Tibial nerve (tissue), 4 donors: Measurements from ENCODE around the gene SPC25. TPM values are rescaled to one million over a fixed set of nuclear protein-coding genes. Genes with fewer than 3 reads are reported as not detected.
A peak's percentile ranks its signal among the peaks of the same experiment; 100 is the strongest.

ENCODE experiments used
- DNase-seq, 2 donors: peaks; one replicate each; pipeline ENCODE4 v3.0.0-alpha.2; 2019; ENCODE audit warnings: low spot score in 2 of 2
- H3K27ac ChIP-seq, 4 donors: fragments of 200-600 bp; sonication (generic) in 3 of 4; one replicate each; pipeline ENCODE4 v1.5.1; 2017 to 2019; ENCODE audit warnings: mild to moderate bottlenecking in 1 of 4
- H3K27me3 ChIP-seq, 2 donors: fragments of 200-600 bp; sonication (generic) in 1 of 2; one replicate each; pipeline versions ENCODE4 v1.5.1 to v1.6.0; 2017 to 2019
- H3K36me3 ChIP-seq, 3 donors: fragments of 200-600 bp; sonication (generic); one replicate each; pipeline ENCODE4 v1.5.1; 2018 to 2019
- H3K4me1 ChIP-seq, 4 donors: fragments of 200-600 bp; sonication (generic) in 3 of 4; one replicate each; pipeline ENCODE4 v1.5.1; 2017 to 2019
- H3K4me3 ChIP-seq, 4 donors: fragments of 200-600 bp; sonication (generic) in 3 of 4; one replicate each; pipeline ENCODE4 v1.5.1; 2017 to 2019; ENCODE audit warnings: mild to moderate bottlenecking in 1 of 4, moderate library complexity in 1 of 4
- H3K9me3 ChIP-seq, 4 donors: fragments of 200-600 bp; sonication (generic) in 3 of 4; one replicate each; pipeline ENCODE4 v1.5.1; 2017 to 2019
- EP300 ChIP-seq, 2 donors: sonication (generic); formaldehyde crosslinking; IDR thresholded peaks; one replicate each; pipeline ENCODE4 v1.6.1; 2017; ENCODE audit warnings: antibody characterized with exemption in 2 of 2, mild to moderate bottlenecking in 1 of 2
- POLR2A ChIP-seq, 2 donors: fragments of 450-650 bp; IDR thresholded peaks; one replicate each; pipeline ENCODE4 v1.6.1; 2017; ENCODE audit warnings: antibody characterized with exemption in 2 of 2, mild to moderate bottlenecking in 2 of 2, moderate library complexity in 2 of 2
- WGBS, 2 donors: methylation state at CpG; one replicate each; pipeline ENCODE4 v1.1.5; 2018; 5-methylcytosine and 5-hydroxymethylcytosine counted together
- total RNA-seq, 4 donors: library from RNA; depleted of rRNA; stranded (reverse); fragments of >200 nt; gene quantifications; one replicate each; pipeline ENCODE4 v1.1.0, GENCODE V29; 2016
- TF ChIP-seq, protein P1 (sequence below), 5 experiments: fragments of 200-600 bp in 3 of 5; fragments of 450-650 bp in 2 of 5; sonication (generic) in 3 of 5; IDR thresholded peaks; one replicate each; pipeline ENCODE4 v1.5.1; 2016 to 2019; ENCODE audit warnings: antibody characterized with exemption in 5 of 5, mild to moderate bottlenecking in 3 of 5, moderate library complexity in 2 of 5

The SPC25 gene, protein sequence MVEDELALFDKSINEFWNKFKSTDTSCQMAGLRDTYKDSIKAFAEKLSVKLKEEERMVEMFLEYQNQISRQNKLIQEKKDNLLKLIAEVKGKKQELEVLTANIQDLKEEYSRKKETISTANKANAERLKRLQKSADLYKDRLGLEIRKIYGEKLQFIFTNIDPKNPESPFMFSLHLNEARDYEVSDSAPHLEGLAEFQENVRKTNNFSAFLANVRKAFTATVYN
- total RNA-seq: not detected

DNA sequence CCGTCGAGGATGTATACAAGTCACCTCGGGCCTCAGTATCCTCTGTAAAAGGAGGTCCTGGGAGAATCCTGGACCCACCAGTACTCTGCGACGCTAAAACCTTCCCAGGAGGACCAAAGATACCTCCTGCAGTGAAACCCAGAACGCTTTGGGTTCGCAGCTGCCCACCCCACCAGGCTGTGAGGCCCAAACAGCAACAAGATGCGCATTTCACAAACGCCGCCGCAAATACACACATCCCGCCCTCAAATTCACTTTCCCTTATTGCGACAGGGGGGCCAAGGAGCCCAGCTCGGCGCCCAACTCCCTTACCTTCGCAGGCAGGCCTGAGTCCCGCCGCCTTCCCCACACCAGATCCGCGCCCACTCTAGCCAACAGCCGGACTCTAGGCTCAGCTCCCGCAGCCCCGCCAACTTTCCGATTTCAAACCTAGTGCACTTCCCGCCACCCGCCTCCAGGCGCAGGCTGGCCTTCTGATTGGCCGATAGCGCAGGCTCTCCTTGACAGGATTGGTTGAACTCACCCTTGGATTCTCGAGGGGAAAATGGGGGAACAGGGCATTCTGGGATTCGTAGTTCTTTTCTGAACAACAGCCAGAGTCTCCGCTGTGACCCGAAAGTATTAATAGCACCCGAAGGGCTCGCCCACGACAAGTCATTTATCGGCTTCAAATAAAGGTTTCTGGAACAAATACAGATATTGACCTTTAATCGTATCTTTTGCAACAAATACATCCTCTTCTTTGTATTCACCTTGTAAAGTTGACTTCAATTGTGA is at the start of gene SPC25:
Gene SPC25 (minus strand): TSS at position 425 of the 777 bp plus-strand sequence. CDS start 911 bp downstream, outside the sequence.
- TF ChIP-seq POLR2A (IDR thresholded peaks at IDR 0.05) (no peak), EP300 (IDR thresholded peaks at IDR 0.05) (peak in 1 of 2 donors; percentile 85)
- TF ChIP-seq, protein P1, sequence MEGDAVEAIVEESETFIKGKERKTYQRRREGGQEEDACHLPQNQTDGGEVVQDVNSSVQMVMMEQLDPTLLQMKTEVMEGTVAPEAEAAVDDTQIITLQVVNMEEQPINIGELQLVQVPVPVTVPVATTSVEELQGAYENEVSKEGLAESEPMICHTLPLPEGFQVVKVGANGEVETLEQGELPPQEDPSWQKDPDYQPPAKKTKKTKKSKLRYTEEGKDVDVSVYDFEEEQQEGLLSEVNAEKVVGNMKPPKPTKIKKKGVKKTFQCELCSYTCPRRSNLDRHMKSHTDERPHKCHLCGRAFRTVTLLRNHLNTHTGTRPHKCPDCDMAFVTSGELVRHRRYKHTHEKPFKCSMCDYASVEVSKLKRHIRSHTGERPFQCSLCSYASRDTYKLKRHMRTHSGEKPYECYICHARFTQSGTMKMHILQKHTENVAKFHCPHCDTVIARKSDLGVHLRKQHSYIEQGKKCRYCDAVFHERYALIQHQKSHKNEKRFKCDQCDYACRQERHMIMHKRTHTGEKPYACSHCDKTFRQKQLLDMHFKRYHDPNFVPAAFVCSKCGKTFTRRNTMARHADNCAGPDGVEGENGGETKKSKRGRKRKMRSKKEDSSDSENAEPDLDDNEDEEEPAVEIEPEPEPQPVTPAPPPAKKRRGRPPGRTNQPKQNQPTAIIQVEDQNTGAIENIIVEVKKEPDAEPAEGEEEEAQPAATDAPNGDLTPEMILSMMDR (IDR thresholded peaks at IDR 0.05): peak in 3 of 5 experiments; percentile 12 to 39 (median 30)
- DNase-seq: peak; percentile 69 to 79
- Histone ChIP-seq H3K9me3 (no peaks in the 10 kb centered on the region), H3K36me3 (no peaks in the 10 kb centered on the region), H3K4me3 (peak within 1 kb of the TSS; percentile 22 to 62 (median 46)), H3K4me1 (peaks cover 0 to 12% (median 3%) of the 10 kb centered on the region in 4 donors), H3K27me3 (no peaks in the 10 kb centered on the region), H3K27ac (no peak within 1 kb of the TSS)
- 1% methylated on average over 38 of the region's 38 CpGs for WGBS, 2 donors

DNA sequence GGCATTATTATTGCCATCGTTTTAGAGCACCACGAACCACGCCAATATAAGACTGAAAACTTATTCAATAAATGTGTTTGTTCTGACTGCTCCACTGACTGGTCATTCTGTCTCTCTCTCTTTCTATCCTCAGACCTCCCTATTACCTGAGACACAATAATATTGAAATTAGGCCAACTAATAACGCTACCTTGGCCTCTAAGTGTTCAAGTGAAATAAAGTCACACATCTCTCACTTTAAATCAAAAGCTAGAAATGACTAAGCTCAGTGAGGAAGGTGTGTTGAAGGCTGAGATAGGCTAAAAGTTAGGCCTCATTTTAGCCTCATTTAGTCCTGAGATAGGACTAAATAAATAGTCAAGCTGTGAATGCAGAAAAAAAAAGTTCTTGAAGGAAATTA is 49.7 kb upstream of the SPC25 start:
- no peak overlapping the region for H3K4me3 ChIP-seq
- 89 to 91% methylated on average over 4 of the region's 4 CpGs for WGBS, 2 donors
- no peak for DNase-seq
- H3K9me3 ChIP-seq: no peaks in the 10 kb centered on the region
- H3K36me3 ChIP-seq: no peaks in the 10 kb centered on the region
- H3K27ac ChIP-seq: no peak overlapping the region
- H3K4me1 ChIP-seq: no peaks in the 10 kb centered on the region
- TF ChIP-seq, protein P1 (IDR thresholded peaks at IDR 0.05): no peak
- no peak for TF ChIP-seq POLR2A (IDR thresholded peaks at IDR 0.05)
- TF ChIP-seq EP300 (IDR thresholded peaks at IDR 0.05): no peak
- no peaks in the 10 kb centered on the region for H3K27me3 ChIP-seq

DNA sequence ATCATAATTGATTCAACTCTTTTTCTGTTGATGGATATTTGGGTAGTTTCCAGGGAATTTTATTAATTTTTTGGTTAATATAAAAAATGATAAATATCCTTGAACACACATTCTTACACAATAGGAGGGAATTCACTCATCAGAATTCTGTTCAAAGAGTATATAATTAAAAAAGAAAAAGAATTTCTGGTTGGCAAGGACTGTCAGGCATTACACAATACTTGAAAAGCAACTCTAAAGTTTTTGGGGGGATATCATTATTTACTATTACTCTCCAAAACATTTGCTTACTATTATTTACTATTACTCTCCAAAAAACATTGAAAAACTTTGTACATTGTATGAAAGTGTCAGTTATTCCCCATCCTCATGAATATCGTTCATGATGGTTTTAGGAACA is 48.8 kb upstream of the SPC25 start:
- Histone ChIP-seq H3K36me3 (no peaks in the 10 kb centered on the region), H3K9me3 (no peaks in the 10 kb centered on the region), H3K27ac (no peak overlapping the region), H3K4me1 (no peaks in the 10 kb centered on the region), H3K27me3 (no peaks in the 10 kb centered on the region), H3K4me3 (no peak overlapping the region)
- 91 to 92% methylated on average over 1 of the region's 1 CpG for WGBS, 2 donors
- TF ChIP-seq EP300 (IDR thresholded peaks at IDR 0.05): no peak
- no peak for TF ChIP-seq POLR2A (IDR thresholded peaks at IDR 0.05)
- TF ChIP-seq, protein P1 (IDR thresholded peaks at IDR 0.05): no peak
- no peak for DNase-seq

DNA sequence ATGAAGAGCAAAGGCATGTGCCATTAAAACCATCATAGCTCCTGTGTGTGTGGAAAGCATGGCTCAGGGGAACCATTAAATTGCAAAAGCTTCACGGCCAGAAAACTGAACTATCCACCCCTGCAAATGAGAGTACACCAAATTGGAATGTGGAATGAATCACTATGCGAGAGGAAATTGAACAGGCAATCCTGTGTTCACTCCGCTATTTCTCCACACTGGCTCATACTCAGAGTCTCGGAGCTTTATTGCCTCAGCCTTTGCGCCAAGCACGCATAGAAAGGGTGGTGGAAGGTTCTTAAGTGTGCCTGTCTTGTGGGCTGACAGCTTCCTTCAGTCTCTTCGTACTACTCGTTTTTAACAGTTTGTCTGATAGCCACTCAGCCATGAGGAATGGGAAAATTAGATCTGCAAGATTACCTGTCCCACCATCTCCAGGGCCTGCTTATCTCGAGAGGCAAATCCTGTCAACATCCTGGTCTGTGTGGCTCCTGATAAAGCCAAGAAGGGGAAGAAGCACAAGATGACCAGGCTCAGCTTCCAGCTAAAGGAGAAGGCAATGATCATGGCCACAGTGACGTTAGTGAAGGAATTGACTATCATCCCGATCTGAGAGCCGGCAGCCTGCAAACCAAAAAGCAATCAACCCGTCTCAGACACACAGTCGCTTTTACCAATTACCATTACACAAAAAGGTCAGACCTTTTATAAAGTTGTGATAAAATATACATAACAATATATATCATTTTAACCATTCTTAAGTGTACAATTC is 45.8 kb upstream of the SPC25 start:
- Histone ChIP-seq H3K4me3 (no peak overlapping the region), H3K4me1 (no peaks in the 10 kb centered on the region), H3K27me3 (no peaks in the 10 kb centered on the region), H3K9me3 (no peaks in the 10 kb centered on the region), H3K36me3 (no peaks in the 10 kb centered on the region), H3K27ac (no peak overlapping the region)
- DNase-seq: no peak
- TF ChIP-seq POLR2A (IDR thresholded peaks at IDR 0.05) (no peak), EP300 (IDR thresholded peaks at IDR 0.05) (no peak)
- TF ChIP-seq, protein P1 (IDR thresholded peaks at IDR 0.05): no peak
- WGBS, 2 donors: 75 to 79% methylated on average over 14 of the region's 14 CpGs
